SH-SY5Y (cell line): Measurements from ENCODE around the gene FBXW11.

Experiments used
- GATA2 ChIP-seq: IDR thresholded peaks from 2 replicates; pipeline ENCODE4 v1.6.1; 2011; ENCODE audit warnings: mild to moderate bottlenecking, low read depth, low read length
- GATA3 ChIP-seq: IDR thresholded peaks from 2 replicates; pipeline ENCODE4 v1.6.1; 2011; ENCODE audit warnings: low read depth, mild to moderate bottlenecking, low read length, moderate library complexity

- no peak for TF ChIP-seq GATA2
- TF ChIP-seq GATA3 = no peak
Measured at GRCh38 chr5:171865471-171865870, 141.0 kb downstream of the FBXW11 start.
